ENCODE data around the gene PDE4C. TPM values are rescaled to one million over a fixed set of nuclear protein-coding genes. Genes with fewer than 3 reads are reported as not detected.

PDE4C gene
- total RNA-seq, 2 donors from 2014 or later, result under 0.01 to 0.26 TPM

GRCh38 chr19:18252370-18252717 lies 26.1 kb upstream of the PDE4C start:
- WGBS, 2 donors, result 59 to 65% methylated on average over 6 to 7 of the region's 7 CpGs
- ATAC-seq, result no peak
- intact Hi-C loops (cut with DNase I), result loop anchor here (5.0 kb wide), 1 partner anchor 40 kb away; no protein-coding TSS in a partner anchor

GRCh38 chr19:18251587-18252369 lies 25.5 kb upstream of the PDE4C start:
- Histone ChIP-seq H3K4me1 (peaks cover 10% of the 10 kb centered on the region), H3K4me3 (no peak overlapping the region), H3K27ac (no peak overlapping the region), H3K27me3 (no peaks in the 10 kb centered on the region), H3K9me3 (no peaks in the 10 kb centered on the region), H3K36me3 (replicated peaks in 1 of 2; ENCODE audit: insufficient read depth in 1 of 2, low read depth in 2 of 2) (no peaks in the 10 kb centered on the region)
- intact Hi-C loops (cut with DNase I), result loop anchor here (5.0 kb wide), 1 partner anchor 39 kb away; no protein-coding TSS in a partner anchor
- 15 to 19% methylated on average over 14 to 23 of the region's 23 CpGs for WGBS, 2 donors
- DNase-seq (peak; percentile 73 to 83 (median 78)), ATAC-seq (peak; percentile 78)
- TF ChIP-seq CTCF (IDR thresholded peaks at IDR 0.05), result peak; percentile 87 to 96 (median 90)
- TF ChIP-seq POLR2A (IDR thresholded peaks at IDR 0.05), result no peak

More at GRCh38 chr19:18252370-18252717, 26.1 kb upstream of the PDE4C start:
- no peaks in the 10 kb centered on the region for H3K9me3 ChIP-seq
- no peak for DNase-seq
- H3K4me1 ChIP-seq, result peaks cover 10% of the 10 kb centered on the region
- no peak overlapping the region for H3K27ac ChIP-seq
- no peak overlapping the region for H3K4me3 ChIP-seq
- no peak for TF ChIP-seq CTCF (IDR thresholded peaks at IDR 0.05)
- TF ChIP-seq POLR2A (IDR thresholded peaks at IDR 0.05), result no peak
- H3K27me3 ChIP-seq, result no peaks in the 10 kb centered on the region
- no peaks in the 10 kb centered on the region for H3K36me3 ChIP-seq (replicated peaks in 1 of 2; ENCODE audit: insufficient read depth in 1 of 2, low read depth in 2 of 2)

DNA sequence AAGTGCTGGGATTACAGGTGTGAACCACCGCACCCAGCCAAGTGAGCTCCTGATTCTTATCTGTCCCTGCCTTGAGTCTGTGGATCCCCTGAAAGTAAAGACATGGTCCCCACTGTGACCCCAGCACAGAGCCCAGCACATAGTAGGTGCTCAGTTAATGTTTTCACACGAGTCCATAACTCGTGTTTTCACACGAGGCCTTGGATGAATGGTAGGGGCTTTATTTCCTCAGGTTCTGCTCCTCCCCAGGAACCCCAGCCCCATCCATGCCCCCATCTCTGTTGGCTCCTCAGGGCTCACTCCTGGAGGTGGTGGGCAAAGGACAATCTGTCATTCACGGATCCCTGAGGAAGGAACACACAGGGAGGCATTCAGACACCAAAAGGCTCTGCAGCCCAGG lies 23.6 kb upstream of the PDE4C start:
- Histone ChIP-seq H3K27me3 (no peaks in the 10 kb centered on the region), H3K4me1 (peaks cover 1% of the 10 kb centered on the region), H3K4me3 (no peak overlapping the region), H3K27ac (no peak overlapping the region), H3K36me3 (replicated peaks in 1 of 2; ENCODE audit: insufficient read depth in 1 of 2, low read depth in 2 of 2) (no peaks in the 10 kb centered on the region), H3K9me3 (no peaks in the 10 kb centered on the region)
- 82 to 94% methylated on average over 5 of the region's 5 CpGs for WGBS, 2 donors
- intact Hi-C loops (cut with DNase I), result loop anchor here (5.0 kb wide), 1 partner anchor 38 kb away; no protein-coding TSS in a partner anchor
- DNase-seq, result no peak
- no peak for ATAC-seq
- TF ChIP-seq POLR2A (IDR thresholded peaks at IDR 0.05), result no peak
- no peak for TF ChIP-seq CTCF (IDR thresholded peaks at IDR 0.05)

GRCh38 chr19:18245297-18245696 lies 19.1 kb upstream of the PDE4C start:
- Histone ChIP-seq H3K27me3 (no peaks in the 10 kb centered on the region), H3K4me1 (no peaks in the 10 kb centered on the region), H3K27ac (no peak overlapping the region), H3K9me3 (no peaks in the 10 kb centered on the region), H3K36me3 (replicated peaks in 1 of 2; ENCODE audit: insufficient read depth in 1 of 2, low read depth in 2 of 2) (no peaks in the 10 kb centered on the region), H3K4me3 (no peak overlapping the region)
- no peak for DNase-seq
- 69 to 74% methylated on average over 6 to 7 of the region's 7 CpGs for WGBS, 2 donors
- ATAC-seq, result no peak
- TF ChIP-seq POLR2A (IDR thresholded peaks at IDR 0.05) (no peak), CTCF (IDR thresholded peaks at IDR 0.05) (no peak)
- intact Hi-C loops (cut with DNase I), result no loop called here

DNA sequence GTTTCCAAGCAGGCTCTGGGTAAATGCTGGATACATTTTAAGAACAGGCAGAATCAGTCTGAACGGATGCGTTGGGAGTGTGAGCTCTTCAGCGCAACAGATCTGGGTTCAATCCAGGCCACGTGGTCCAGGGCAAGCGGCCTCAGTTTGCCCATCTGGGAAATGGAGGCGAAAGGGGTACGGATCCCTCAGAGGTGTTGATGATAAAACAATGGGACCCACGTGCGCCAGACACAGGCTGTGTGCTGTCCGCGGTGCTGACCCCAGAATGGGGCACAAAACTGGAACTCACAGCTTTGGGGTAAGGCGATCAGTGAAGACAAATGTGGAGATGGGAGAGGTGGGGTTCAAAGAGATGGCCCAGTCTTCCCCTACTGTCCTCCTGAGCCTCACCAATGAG lies 13.1 kb upstream of the PDE4C start:
- H3K4me3 ChIP-seq, result no peak overlapping the region
- ATAC-seq (no peak), DNase-seq (no peak)
- H3K36me3 ChIP-seq (replicated peaks in 1 of 2; ENCODE audit: insufficient read depth in 1 of 2, low read depth in 2 of 2), result no peaks in the 10 kb centered on the region
- TF ChIP-seq POLR2A (IDR thresholded peaks at IDR 0.05) (no peak), CTCF (IDR thresholded peaks at IDR 0.05) (no peak)
- no peaks in the 10 kb centered on the region for H3K4me1 ChIP-seq
- intact Hi-C loops (cut with DNase I), result no loop called here
- 30 to 34% methylated on average over 11 to 12 of the region's 12 CpGs for WGBS, 2 donors
- no peak overlapping the region for H3K27ac ChIP-seq
- no peaks in the 10 kb centered on the region for H3K27me3 ChIP-seq
- H3K9me3 ChIP-seq, result no peaks in the 10 kb centered on the region

Data from body of pancreas (tissue), 4 donors.